GM12891 (cell line): Measurements from ENCODE around the gene B3GALT5.

ENCODE experiments used
- PAX5 ChIP-seq: IDR thresholded peaks from 2 replicates; pipeline ENCODE4 v1.6.1; 2011; ENCODE audit warnings: low read length, moderate library complexity, mild to moderate bottlenecking; ENCODE audit not compliant: insufficient read depth, severe bottlenecking
- POLR2A ChIP-seq: IDR thresholded peaks from 2 replicates; pipeline ENCODE4 v1.6.1; 2011; ENCODE audit warnings: low read depth, low read length, control low read depth
- POLR2AphosphoS5 ChIP-seq: IDR thresholded peaks from 2 replicates; pipeline ENCODE4 v1.6.1; 2011; ENCODE audit warnings: low read depth, low read length, control low read depth
- SPI1 ChIP-seq: IDR thresholded peaks from 2 replicates; pipeline ENCODE4 v1.6.1; 2011; ENCODE audit warnings: low read depth, low read length, control low read depth
- TAF1 ChIP-seq: IDR thresholded peaks from 2 replicates; pipeline ENCODE4 v1.6.1; 2011; ENCODE audit warnings: low read depth, low read length, control low read depth

- TF ChIP-seq POLR2AphosphoS5 (no peak), PAX5 (no peak), TAF1 (no peak), POLR2A (no peak), SPI1 (no peak)
These were observed 90.8 kb downstream of the B3GALT5 start for GRCh38 chr21:39703578-39703977.
